Fibroblast of peridontal ligament (primary cell): Measurements from ENCODE around the gene SH3PXD2A.
A peak's percentile ranks its signal among the peaks of the same experiment; 100 is the strongest.
"Not testable (repeated sequence)": the region's sequence is repeated elsewhere in the genome, so short reads cannot be mapped to it uniquely, and the experiment has no call there.

Source experiments
- DNase-seq: peaks from one replicate; pipeline ENCODE4 v3.0.0-alpha.2; 2010; ENCODE audit errors: extremely low read depth

SH3PXD2A gene

GRCh38 chr10:103767756-103768155 lies 87.6 kb downstream of the SH3PXD2A start:
- DNase-seq: no peak

- no peak for DNase-seq
Observed at GRCh38 chr10:103766751-103767505, 88.4 kb downstream of the SH3PXD2A start.

- DNase-seq: no peak
Observed at GRCh38 chr10:103765981-103766380, 89.4 kb downstream of the SH3PXD2A start.

- no peak for DNase-seq
Observed at GRCh38 chr10:103765168-103765567, 90.2 kb downstream of the SH3PXD2A start.

GRCh38 chr10:103764296-103765088 lies 90.9 kb downstream of the SH3PXD2A start:
- DNase-seq: no peak

GRCh38 chr10:103763374-103764202 lies 91.8 kb downstream of the SH3PXD2A start:
- DNase-seq: no peak

GRCh38 chr10:103762916-103763315 lies 92.5 kb downstream of the SH3PXD2A start:
- DNase-seq: no peak

- no peak for DNase-seq
Observed at GRCh38 chr10:103762162-103762561, 93.2 kb downstream of the SH3PXD2A start.

GRCh38 chr10:103761075-103761920 lies 94.1 kb downstream of the SH3PXD2A start:
- DNase-seq: no peak

GRCh38 chr10:103760233-103760632 lies 95.1 kb downstream of the SH3PXD2A start:
- not testable (repeated sequence) for DNase-seq

GRCh38 chr10:103759100-103759781 lies 96.1 kb downstream of the SH3PXD2A start:
- peak; percentile 80 for DNase-seq

- no peak for DNase-seq
Observed at GRCh38 chr10:103758294-103758681, 97.1 kb downstream of the SH3PXD2A start.

- DNase-seq: peak; percentile 70
Observed at GRCh38 chr10:103757531-103758293, 97.7 kb downstream of the SH3PXD2A start.

- DNase-seq: no peak
Observed at GRCh38 chr10:103756277-103756869, 99.0 kb downstream of the SH3PXD2A start.

- no peak for DNase-seq
Observed at GRCh38 chr10:103752680-103753248, 102.6 kb downstream of the SH3PXD2A start.

GRCh38 chr10:103751667-103752290 lies 103.6 kb downstream of the SH3PXD2A start:
- DNase-seq: no peak

- DNase-seq: no peak
Observed at GRCh38 chr10:103750836-103751235, 104.5 kb downstream of the SH3PXD2A start.

GRCh38 chr10:103749779-103750178 lies 105.6 kb downstream of the SH3PXD2A start:
- no peak for DNase-seq

GRCh38 chr10:103748020-103748419 lies 107.4 kb downstream of the SH3PXD2A start:
- DNase-seq: no peak
